HG03565 (cell line): ENCODE measurements around the gene TUBA4A.
A peak's percentile ranks its signal among the peaks of the same experiment; 100 is the strongest.
"Not testable (repeated sequence)": the region's sequence is repeated elsewhere in the genome, so short reads cannot be mapped to it uniquely, and the experiment has no call there.

Experiments
- ATAC-seq: cut with Tn5 transposase; IDR thresholded peaks from one replicate; pipeline ENCODE4 v1.9.1; 2021; ENCODE audit warnings: mild to moderate bottlenecking, moderate library complexity; ENCODE audit not compliant: unreplicated experiment

TUBA4A gene

GRCh38 chr2:219287116-219287440 lies 33.4 kb upstream of the TUBA4A start:
- ATAC-seq = not testable (repeated sequence)

GRCh38 chr2:219286436-219287115 lies 32.9 kb upstream of the TUBA4A start:
- ATAC-seq = no peak

- ATAC-seq = no peak
Measured at GRCh38 chr2:219285894-219286425, 32.2 kb upstream of the TUBA4A start.

GRCh38 chr2:219285373-219285735 lies 31.6 kb upstream of the TUBA4A start:
- no peak for ATAC-seq

GRCh38 chr2:219284501-219285372 lies 31.0 kb upstream of the TUBA4A start:
- ATAC-seq = no peak

- no peak for ATAC-seq
Measured at GRCh38 chr2:219282943-219283581, 29.3 kb upstream of the TUBA4A start.

GRCh38 chr2:219282375-219282774 lies 28.7 kb upstream of the TUBA4A start:
- ATAC-seq = no peak

GRCh38 chr2:219281588-219281987 lies 27.9 kb upstream of the TUBA4A start:
- ATAC-seq = no peak

- ATAC-seq = no peak
Measured at GRCh38 chr2:219280651-219281050, 26.9 kb upstream of the TUBA4A start.

GRCh38 chr2:219279916-219280516 lies 26.3 kb upstream of the TUBA4A start:
- no peak for ATAC-seq

GRCh38 chr2:219279151-219279915 lies 25.6 kb upstream of the TUBA4A start, which contains the start of gene DNAJB2:
Gene DNAJB2, plus strand, starts transcription at chr2:219279366. Its CDS starts 468 bp downstream, at chr2:219279834.
- peak; percentile 82 for ATAC-seq

GRCh38 chr2:219278655-219279150 lies 25.0 kb upstream of the TUBA4A start:
- no peak for ATAC-seq

GRCh38 chr2:219277703-219278654 lies 24.3 kb upstream of the TUBA4A start:
- peak; percentile 19 for ATAC-seq

GRCh38 chr2:219274361-219274921 lies 20.7 kb upstream of the TUBA4A start:
- no peak for ATAC-seq

GRCh38 chr2:219273937-219274336 lies 20.2 kb upstream of the TUBA4A start:
- no peak for ATAC-seq

- ATAC-seq = no peak
Measured at GRCh38 chr2:219272995-219273394, 19.3 kb upstream of the TUBA4A start.

GRCh38 chr2:219272356-219272755 lies 18.6 kb upstream of the TUBA4A start:
- ATAC-seq = no peak

- ATAC-seq = no peak
Measured at GRCh38 chr2:219271021-219271420, 17.3 kb upstream of the TUBA4A start.

GRCh38 chr2:219270055-219270372 lies 16.3 kb upstream of the TUBA4A start:
- ATAC-seq = no peak
